ENCODE measurements around the gene PTP4A1. TPM values are rescaled to one million over a fixed set of nuclear protein-coding genes. Genes with fewer than 3 reads are reported as not detected.

The PTP4A1 gene
- total and polyA plus RNA-seq, 2 of the 13 experiments (the other 11 are each of a cell fraction or from before 2014, with no cell fraction given), result 141 to 376 TPM

GRCh38 chr6:63565727-63566596, 6.3 kb upstream of the PTP4A1 start (continued):
- TF ChIP-seq ZNF609 (CRISPR knock-in tag; IDR thresholded peaks at IDR 0.05; ENCODE audit: borderline replicate concordance) (no peak), FOSL1 (CRISPR knock-in tag; IDR thresholded peaks at IDR 0.05; ENCODE audit: borderline replicate concordance) (no peak), GPN1 (CRISPR knock-in tag; IDR thresholded peaks at IDR 0.05; ENCODE audit: borderline replicate concordance) (no peak), SMAD1 (CRISPR knock-in tag; IDR thresholded peaks at IDR 0.05; ENCODE audit: borderline replicate concordance, low read depth) (no peak), ATF6 (CRISPR knock-in tag; conservative IDR thresholded peaks at IDR 0.05) (no peak), HMG20A (CRISPR knock-in tag; IDR thresholded peaks at IDR 0.05; ENCODE audit: borderline replicate concordance) (no peak; the same call in 1 of the 2 replicates), ZNF251 (CRISPR knock-in tag; IDR thresholded peaks at IDR 0.05) (no peak), ZNF414 (CRISPR knock-in tag; IDR thresholded peaks at IDR 0.05) (0 out of 2 replicates have a peak, but pooled peaks have one; percentile 56), UBTF (CRISPR knock-in tag; IDR thresholded peaks at IDR 0.05) (0 out of 2 replicates have a peak, but pooled peaks have one; percentile 5), AGO2 (optimal IDR thresholded peaks at IDR 0.05; ENCODE audit: low read depth, low read length) (peak; percentile 46), HCFC1 (IDR thresholded peaks at IDR 0.05; ENCODE audit: low read depth, low read length) (no peak), SALL2 (CRISPR knock-in tag; IDR thresholded peaks at IDR 0.05) (no peak), POLR2AphosphoS2 (IDR thresholded peaks at IDR 0.05; ENCODE audit: low read depth, low read length) (0 out of 2 replicates have a peak, but pooled peaks have one; percentile 14), ZNF550 (CRISPR knock-in tag; IDR thresholded peaks at IDR 0.05; ENCODE audit: borderline replicate concordance) (no peak), AKAP8 (CRISPR knock-in tag; IDR thresholded peaks at IDR 0.05) (no peak), BRF2 (CRISPR knock-in tag; IDR thresholded peaks at IDR 0.05) (0 out of 2 replicates have a peak, but pooled peaks have one; percentile 19), NCOA2 (CRISPR knock-in tag; IDR thresholded peaks at IDR 0.05) (no peak)
